ENCODE data around the gene MSANTD2.
A peak's percentile ranks its signal among the peaks of the same experiment; 100 is the strongest.

MSANTD2 gene

GRCh38 chr11:124728134-124728533 is 72.1 kb downstream of the MSANTD2 start:
- DNase-seq: no peak

GRCh38 chr11:124727474-124727873 is 72.7 kb downstream of the MSANTD2 start:
- DNase-seq: peak; percentile 18

GRCh38 chr11:124725719-124726105 is 74.5 kb downstream of the MSANTD2 start:
- DNase-seq: peak; percentile 48

GRCh38 chr11:124724979-124725718 is 75.1 kb downstream of the MSANTD2 start:
- no peak for DNase-seq

- DNase-seq: no peak
Measured at GRCh38 chr11:124722176-124722575, 78.0 kb downstream of the MSANTD2 start.

GRCh38 chr11:124719534-124719933 is 80.7 kb downstream of the MSANTD2 start:
- no peak for DNase-seq

- DNase-seq: no peak
Measured at GRCh38 chr11:124718801-124719200, 81.4 kb downstream of the MSANTD2 start.

GRCh38 chr11:124717786-124718651 is 82.2 kb downstream of the MSANTD2 start:
- no peak for DNase-seq

GRCh38 chr11:124717421-124717785 is 82.8 kb downstream of the MSANTD2 start:
- no peak for DNase-seq

- DNase-seq: no peak
Measured at GRCh38 chr11:124716591-124716990, 83.6 kb downstream of the MSANTD2 start.
